GM06990 (cell line): ENCODE data around the gene INF2.

ENCODE experiments used
- DNase-seq: peaks from one replicate; pipeline ENCODE4 v3.0.0-alpha.2; 2011; ENCODE audit not compliant: insufficient read length; ENCODE audit errors: extremely low read depth
- H3K27me3 ChIP-seq: replicated peaks from 2 replicates; pipeline ENCODE4 v1.6.0; 2011; ENCODE audit warnings: low read length; ENCODE audit not compliant: control insufficient read depth, insufficient read depth
- H3K36me3 ChIP-seq: 2 replicates; pipeline ENCODE4 v1.5.1; 2011; ENCODE audit warnings: low read length; ENCODE audit not compliant: control insufficient read depth, insufficient read depth
- H3K4me3 ChIP-seq: replicated peaks from 2 replicates; pipeline ENCODE4 v1.5.1; 2011; ENCODE audit warnings: low read depth, mild to moderate bottlenecking, control low read depth, low read length
- TF ChIP-seq, protein P1 (sequence below): IDR thresholded peaks from 2 replicates; pipeline ENCODE4 v1.5.1; 2011; ENCODE audit warnings: low read length, control low read depth, mild to moderate bottlenecking, inconsistent platforms; ENCODE audit not compliant: insufficient read depth, poor library complexity, severe bottlenecking

The INF2 gene

DNA sequence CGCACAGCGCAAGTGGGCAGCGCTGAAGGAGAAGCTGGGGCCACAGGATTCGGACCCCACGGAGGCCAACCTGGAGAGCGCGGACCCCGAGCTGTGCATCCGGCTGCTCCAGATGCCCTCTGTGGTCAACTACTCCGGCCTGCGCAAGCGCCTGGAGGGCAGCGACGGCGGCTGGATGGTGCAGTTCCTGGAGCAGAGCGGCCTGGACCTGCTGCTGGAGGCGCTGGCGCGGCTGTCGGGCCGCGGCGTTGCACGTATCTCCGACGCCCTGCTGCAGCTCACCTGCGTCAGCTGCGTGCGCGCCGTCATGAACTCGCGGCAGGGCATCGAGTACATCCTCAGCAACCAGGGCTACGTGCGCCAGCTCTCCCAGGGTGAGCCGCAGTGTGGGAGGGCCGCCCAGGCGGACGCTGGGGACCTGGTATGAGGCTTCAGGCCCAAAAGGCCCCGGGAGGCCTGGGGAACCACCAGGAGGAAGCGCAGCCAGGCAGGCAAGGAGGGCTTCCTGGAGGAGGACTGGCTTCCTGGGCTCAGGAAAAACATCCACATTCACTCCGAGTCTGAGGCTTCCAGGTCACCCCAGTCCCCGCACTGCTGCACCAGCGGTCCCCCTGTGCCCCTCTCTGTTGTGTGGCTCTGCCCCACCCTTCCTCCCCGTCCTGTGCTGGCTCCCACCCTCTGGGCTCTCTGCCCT is 12.1 kb downstream of the INF2 start:
- DNase-seq: no peak
- no peaks in the 10 kb centered on the region for H3K27me3 ChIP-seq
- no peaks in the 10 kb centered on the region; the same call in none of the 2 replicates for H3K36me3 ChIP-seq
- no peak overlapping the region for H3K4me3 ChIP-seq
- TF ChIP-seq, protein P1, sequence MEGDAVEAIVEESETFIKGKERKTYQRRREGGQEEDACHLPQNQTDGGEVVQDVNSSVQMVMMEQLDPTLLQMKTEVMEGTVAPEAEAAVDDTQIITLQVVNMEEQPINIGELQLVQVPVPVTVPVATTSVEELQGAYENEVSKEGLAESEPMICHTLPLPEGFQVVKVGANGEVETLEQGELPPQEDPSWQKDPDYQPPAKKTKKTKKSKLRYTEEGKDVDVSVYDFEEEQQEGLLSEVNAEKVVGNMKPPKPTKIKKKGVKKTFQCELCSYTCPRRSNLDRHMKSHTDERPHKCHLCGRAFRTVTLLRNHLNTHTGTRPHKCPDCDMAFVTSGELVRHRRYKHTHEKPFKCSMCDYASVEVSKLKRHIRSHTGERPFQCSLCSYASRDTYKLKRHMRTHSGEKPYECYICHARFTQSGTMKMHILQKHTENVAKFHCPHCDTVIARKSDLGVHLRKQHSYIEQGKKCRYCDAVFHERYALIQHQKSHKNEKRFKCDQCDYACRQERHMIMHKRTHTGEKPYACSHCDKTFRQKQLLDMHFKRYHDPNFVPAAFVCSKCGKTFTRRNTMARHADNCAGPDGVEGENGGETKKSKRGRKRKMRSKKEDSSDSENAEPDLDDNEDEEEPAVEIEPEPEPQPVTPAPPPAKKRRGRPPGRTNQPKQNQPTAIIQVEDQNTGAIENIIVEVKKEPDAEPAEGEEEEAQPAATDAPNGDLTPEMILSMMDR: no peak

DNA sequence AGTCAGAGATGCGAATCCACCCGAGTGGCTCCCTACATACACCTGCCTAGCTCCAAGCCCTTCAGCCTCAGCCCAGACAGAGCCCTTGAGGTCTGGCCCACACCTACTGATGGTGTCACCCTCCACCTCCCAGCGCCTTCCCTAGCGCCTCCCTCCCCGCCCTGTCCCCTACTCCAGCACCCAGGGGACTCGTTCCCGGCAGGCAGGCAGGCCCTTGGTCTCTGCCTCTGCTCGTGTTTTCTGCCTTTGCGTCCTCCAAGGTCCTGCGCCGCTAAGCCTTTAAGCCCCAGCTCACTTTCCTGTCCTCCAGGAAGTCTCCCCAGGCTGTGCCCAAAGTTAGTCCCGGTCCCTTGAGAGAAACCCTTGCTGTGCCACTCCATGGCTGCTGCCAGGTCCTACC is 12.7 kb downstream of the INF2 start:
- TF ChIP-seq, protein P1: no peak
- Histone ChIP-seq H3K4me3 (no peak overlapping the region), H3K36me3 (no peaks in the 10 kb centered on the region; the same call in none of the 2 replicates), H3K27me3 (no peaks in the 10 kb centered on the region)
- no peak for DNase-seq

DNA sequence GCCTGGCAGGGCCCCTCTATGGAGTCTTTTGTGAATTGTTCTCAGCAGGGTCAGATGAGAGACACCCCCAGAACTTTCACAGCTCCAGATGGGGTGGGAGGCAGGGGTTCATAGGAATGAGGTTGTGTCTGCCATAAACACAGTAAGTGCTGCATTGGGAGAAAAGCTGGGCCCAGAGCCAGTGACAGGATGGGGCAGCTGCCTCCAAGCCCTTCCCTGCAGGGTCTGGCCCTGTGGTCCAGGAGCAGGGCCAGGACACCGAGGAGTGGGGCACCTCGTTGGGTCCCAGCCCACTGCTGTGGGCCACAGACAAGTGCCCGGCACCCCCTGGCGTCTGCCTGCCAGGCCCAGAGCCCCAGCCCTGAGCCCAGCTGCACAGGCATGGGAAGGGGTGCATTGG is 13.3 kb downstream of the INF2 start:
- TF ChIP-seq, protein P1: no peak
- no peaks in the 10 kb centered on the region for H3K27me3 ChIP-seq
- H3K36me3 ChIP-seq: no peaks in the 10 kb centered on the region; the same call in 1 of the 2 replicates
- no peak overlapping the region for H3K4me3 ChIP-seq
- no peak for DNase-seq

DNA sequence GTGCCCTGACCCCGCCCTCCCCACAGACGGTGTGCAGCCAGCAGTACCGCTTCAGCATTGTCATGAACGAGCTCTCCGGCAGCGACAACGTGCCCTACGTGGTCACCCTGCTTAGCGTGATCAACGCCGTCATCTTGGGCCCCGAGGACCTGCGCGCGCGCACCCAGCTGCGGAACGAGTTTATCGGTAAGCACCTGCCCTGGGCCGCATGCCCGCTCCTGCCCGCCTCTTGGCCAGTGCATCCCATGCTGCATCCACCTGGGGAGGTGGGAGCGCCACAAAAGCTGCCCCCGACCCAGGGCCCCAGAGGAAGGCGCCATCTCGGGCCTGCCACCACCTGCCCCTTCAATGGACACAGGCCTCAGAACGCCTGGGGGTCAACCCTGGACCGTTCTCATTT is 13.9 kb downstream of the INF2 start:
- DNase-seq: no peak
- H3K36me3 ChIP-seq: no peaks in the 10 kb centered on the region; the same call in 1 of the 2 replicates
- H3K27me3 ChIP-seq: no peaks in the 10 kb centered on the region
- TF ChIP-seq, protein P1: no peak
- H3K4me3 ChIP-seq: no peak overlapping the region

DNA sequence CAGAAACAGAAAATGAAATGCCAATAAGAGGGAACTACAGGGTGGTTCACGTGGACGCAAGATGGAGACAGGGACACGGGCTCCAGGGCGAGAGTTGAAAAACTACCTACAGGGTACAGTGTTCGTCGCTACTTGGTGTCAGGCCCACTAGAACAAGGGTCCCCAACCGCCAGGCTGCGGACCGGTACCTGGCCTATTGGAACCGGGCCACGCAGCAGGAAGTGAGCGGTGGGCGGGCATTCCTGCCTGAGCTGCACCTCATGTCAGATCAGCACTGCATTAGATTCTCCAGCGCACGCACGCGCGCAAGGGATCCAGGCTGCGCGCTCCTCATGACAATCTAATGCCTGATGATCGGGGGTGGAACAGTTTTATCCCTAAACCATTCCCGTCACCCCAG is 14.8 kb downstream of the INF2 start:
- H3K27me3 ChIP-seq: no peaks in the 10 kb centered on the region
- no peak overlapping the region for H3K4me3 ChIP-seq
- TF ChIP-seq, protein P1: no peak
- no peak for DNase-seq
- no peaks in the 10 kb centered on the region; the same call in 1 of the 2 replicates for H3K36me3 ChIP-seq
